ENCODE data around the gene FBXW7.

Gene FBXW7

GRCh38 chr4:152374153-152374552 is 161.7 kb downstream of the FBXW7 start:
- no peak overlapping the region for H4K91ac ChIP-seq (ENCODE audit: low read length)
- H3K9ac ChIP-seq (ENCODE audit: low read length): no peak overlapping the region
- no peak overlapping the region for H3K23ac ChIP-seq (ENCODE audit: low read length in 2 of 2)
- no peak overlapping the region for H3K14ac ChIP-seq (ENCODE audit: low read length in 2 of 2)
- H2BK5ac ChIP-seq (ENCODE audit: low read depth, low read length, poor library complexity, severe bottlenecking): no peak overlapping the region
- no peak overlapping the region for H3K27ac ChIP-seq (ENCODE audit: low read length, poor library complexity, severe bottlenecking)
- H3K27me3 ChIP-seq (ENCODE audit: control insufficient read depth in 1 of 2, insufficient read depth in 1 of 2, low read length in 2 of 2): no peaks in the 10 kb centered on the region
- H2BK12ac ChIP-seq (ENCODE audit: low read length in 2 of 2): no peak overlapping the region
- H3K79me1 ChIP-seq (replicated peaks; ENCODE audit: low read length, poor library complexity, severe bottlenecking): peaks cover 13% of the 10 kb centered on the region
- no peak overlapping the region for H2BK15ac ChIP-seq (ENCODE audit: low read depth, poor library complexity, severe bottlenecking)
- H4K8ac ChIP-seq (ENCODE audit: low read length): no peak overlapping the region
- H2BK120ac ChIP-seq (ENCODE audit: low read depth, low read length): no peak overlapping the region
- no peaks in the 10 kb centered on the region for H3K9me3 ChIP-seq (ENCODE audit: control insufficient read depth, low read length)
- no peak overlapping the region for H3K4ac ChIP-seq (ENCODE audit: low read depth in 1 of 2, low read length in 2 of 2)
- no peak overlapping the region for H3K4me2 ChIP-seq (ENCODE audit: low read length, poor library complexity, severe bottlenecking)
- WGBS: 79% methylated on average over 1 of the region's 1 CpG
- DNase-seq: no peak
- no peak overlapping the region for H2AFZ ChIP-seq (ENCODE audit: low read depth, low read length)
- no peaks in the 10 kb centered on the region for H3K36me3 ChIP-seq (ENCODE audit: control insufficient read depth in 1 of 2, insufficient read depth in 2 of 2, low read depth in 1 of 2, low read length in 2 of 2)
- no peak overlapping the region for H3K18ac ChIP-seq (ENCODE audit: low read depth in 1 of 2, low read length in 2 of 2)
- H3K4me3 ChIP-seq (ENCODE audit: insufficient read depth in 1 of 2, low read depth in 1 of 2, low read length in 2 of 2): no peak overlapping the region
- no peak overlapping the region for H2AK5ac ChIP-seq (ENCODE audit: low read length, severe bottlenecking)
- no peaks in the 10 kb centered on the region for H3K4me1 ChIP-seq (ENCODE audit: control insufficient read depth, insufficient read depth, low read depth, low read length)

DNA sequence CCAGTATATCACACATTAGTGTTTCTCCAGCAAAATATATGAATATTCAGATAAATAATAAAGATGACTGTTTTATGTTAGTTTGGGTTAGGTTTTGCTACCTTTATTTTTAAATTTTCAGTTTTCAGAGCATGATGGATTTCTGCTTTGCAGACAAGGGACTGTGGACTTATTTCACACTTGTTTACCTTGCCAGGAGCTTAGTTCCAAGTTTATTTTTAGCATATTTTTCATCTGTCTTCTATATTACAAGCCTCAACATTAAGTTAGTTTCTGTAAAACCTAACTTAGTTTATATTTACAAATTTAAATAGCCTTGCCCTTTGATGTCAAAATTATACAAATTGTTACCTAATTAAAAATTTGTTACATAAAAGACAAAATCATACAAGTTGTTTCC is 163.4 kb downstream of the FBXW7 start:
- no peak overlapping the region for H3K27ac ChIP-seq (ENCODE audit: low read length, poor library complexity, severe bottlenecking)
- H3K4me3 ChIP-seq (ENCODE audit: insufficient read depth in 1 of 2, low read depth in 1 of 2, low read length in 2 of 2): no peak overlapping the region
- no peaks in the 10 kb centered on the region for H3K27me3 ChIP-seq (ENCODE audit: control insufficient read depth in 1 of 2, insufficient read depth in 1 of 2, low read length in 2 of 2)
- H2BK12ac ChIP-seq (ENCODE audit: low read length in 2 of 2): no peak overlapping the region
- H3K4ac ChIP-seq (ENCODE audit: low read depth in 1 of 2, low read length in 2 of 2): no peak overlapping the region
- no peak overlapping the region for H2BK5ac ChIP-seq (ENCODE audit: low read depth, low read length, poor library complexity, severe bottlenecking)
- no peak overlapping the region for H3K4me2 ChIP-seq (ENCODE audit: low read length, poor library complexity, severe bottlenecking)
- H3K23ac ChIP-seq (ENCODE audit: low read length in 2 of 2): no peak overlapping the region
- no peak overlapping the region for H3K9ac ChIP-seq (ENCODE audit: low read length)
- no peak overlapping the region for H4K8ac ChIP-seq (ENCODE audit: low read length)
- H3K9me3 ChIP-seq (ENCODE audit: control insufficient read depth, low read length): no peaks in the 10 kb centered on the region
- H2BK120ac ChIP-seq (ENCODE audit: low read depth, low read length): no peak overlapping the region
- no peaks in the 10 kb centered on the region for H3K4me1 ChIP-seq (ENCODE audit: control insufficient read depth, insufficient read depth, low read depth, low read length)
- H3K14ac ChIP-seq (ENCODE audit: low read length in 2 of 2): no peak overlapping the region
- H2AFZ ChIP-seq (ENCODE audit: low read depth, low read length): no peak overlapping the region
- no peak overlapping the region for H4K91ac ChIP-seq (ENCODE audit: low read length)
- no peak overlapping the region for H3K18ac ChIP-seq (ENCODE audit: low read depth in 1 of 2, low read length in 2 of 2)
- H3K79me1 ChIP-seq (replicated peaks; ENCODE audit: low read length, poor library complexity, severe bottlenecking): peaks cover 7% of the 10 kb centered on the region
- no peak for DNase-seq
- H2AK5ac ChIP-seq (ENCODE audit: low read length, severe bottlenecking): no peak overlapping the region
- no peak overlapping the region for H2BK15ac ChIP-seq (ENCODE audit: low read depth, poor library complexity, severe bottlenecking)
- H3K36me3 ChIP-seq (ENCODE audit: control insufficient read depth in 1 of 2, insufficient read depth in 2 of 2, low read depth in 1 of 2, low read length in 2 of 2): no peaks in the 10 kb centered on the region

DNA sequence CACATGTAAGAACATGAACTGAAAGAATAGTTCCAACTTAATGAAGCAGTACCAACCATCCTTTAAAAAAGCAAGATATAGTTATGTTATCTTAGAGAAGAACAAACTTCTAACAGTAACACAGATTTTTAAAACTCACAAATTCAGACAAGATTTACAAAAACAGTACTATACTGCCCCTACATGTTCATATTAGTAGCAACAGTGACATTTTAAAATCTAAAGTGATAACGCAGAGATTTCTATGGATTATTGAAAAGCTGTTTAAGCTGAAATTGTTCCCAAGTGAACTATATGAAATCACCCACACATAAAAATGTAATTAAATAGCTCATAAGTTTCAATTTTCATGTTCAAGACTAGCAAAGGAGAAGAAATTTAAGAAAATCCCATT is 166.0 kb downstream of the FBXW7 start:
- Histone ChIP-seq H2BK15ac (ENCODE audit: low read depth, poor library complexity, severe bottlenecking) (no peak overlapping the region), H3K4ac (ENCODE audit: low read depth in 1 of 2, low read length in 2 of 2) (no peak overlapping the region), H3K4me1 (ENCODE audit: control insufficient read depth, insufficient read depth, low read depth, low read length) (no peaks in the 10 kb centered on the region), H3K9ac (ENCODE audit: low read length) (peak overlapping the region; percentile 59), H3K36me3 (ENCODE audit: control insufficient read depth in 1 of 2, insufficient read depth in 2 of 2, low read depth in 1 of 2, low read length in 2 of 2) (no peaks in the 10 kb centered on the region), H3K9me3 (ENCODE audit: control insufficient read depth, low read length) (no peaks in the 10 kb centered on the region), H3K4me2 (ENCODE audit: low read length, poor library complexity, severe bottlenecking) (no peak overlapping the region), H3K4me3 (ENCODE audit: insufficient read depth in 1 of 2, low read depth in 1 of 2, low read length in 2 of 2) (no peak overlapping the region), H3K79me1 (replicated peaks; ENCODE audit: low read length, poor library complexity, severe bottlenecking) (peaks cover 9% of the 10 kb centered on the region), H2BK5ac (ENCODE audit: low read depth, low read length, poor library complexity, severe bottlenecking) (no peak overlapping the region), H2BK120ac (ENCODE audit: low read depth, low read length) (no peak overlapping the region), H3K14ac (ENCODE audit: low read length in 2 of 2) (no peak overlapping the region), H2AK5ac (ENCODE audit: low read length, severe bottlenecking) (no peak overlapping the region), H2AFZ (ENCODE audit: low read depth, low read length) (no peak overlapping the region), H3K18ac (ENCODE audit: low read depth in 1 of 2, low read length in 2 of 2) (no peak overlapping the region), H4K91ac (ENCODE audit: low read length) (no peak overlapping the region), H3K27ac (ENCODE audit: low read length, poor library complexity, severe bottlenecking) (no peak overlapping the region), H4K8ac (ENCODE audit: low read length) (no peak overlapping the region), H3K27me3 (ENCODE audit: control insufficient read depth in 1 of 2, insufficient read depth in 1 of 2, low read length in 2 of 2) (no peaks in the 10 kb centered on the region), H2BK12ac (ENCODE audit: low read length in 2 of 2) (no peak overlapping the region), H3K23ac (ENCODE audit: low read length in 2 of 2) (no peak overlapping the region)
- peak; percentile 20 for DNase-seq
- WGBS: no CpG with 5 or more reads among the region's 1 CpG

GRCh38 chr4:152369203-152369901 is 166.5 kb downstream of the FBXW7 start:
- H4K8ac ChIP-seq (ENCODE audit: low read length): peak overlapping the region; percentile 75
- no peak overlapping the region for H3K18ac ChIP-seq (ENCODE audit: low read depth in 1 of 2, low read length in 2 of 2)
- no peak overlapping the region for H3K4me2 ChIP-seq (ENCODE audit: low read length, poor library complexity, severe bottlenecking)
- no peak overlapping the region for H2BK5ac ChIP-seq (ENCODE audit: low read depth, low read length, poor library complexity, severe bottlenecking)
- no peak for DNase-seq
- peaks cover 7% of the 10 kb centered on the region for H3K79me1 ChIP-seq (replicated peaks; ENCODE audit: low read length, poor library complexity, severe bottlenecking)
- no peak overlapping the region for H4K91ac ChIP-seq (ENCODE audit: low read length)
- H3K23ac ChIP-seq (ENCODE audit: low read length in 2 of 2): no peak overlapping the region
- WGBS: 92% methylated on average over 4 of the region's 8 CpGs
- H3K4me1 ChIP-seq (ENCODE audit: control insufficient read depth, insufficient read depth, low read depth, low read length): no peaks in the 10 kb centered on the region
- H3K4me3 ChIP-seq (ENCODE audit: insufficient read depth in 1 of 2, low read depth in 1 of 2, low read length in 2 of 2): no peak overlapping the region
- H3K36me3 ChIP-seq (ENCODE audit: control insufficient read depth in 1 of 2, insufficient read depth in 2 of 2, low read depth in 1 of 2, low read length in 2 of 2): no peaks in the 10 kb centered on the region
- no peak overlapping the region for H2BK12ac ChIP-seq (ENCODE audit: low read length in 2 of 2)
- no peak overlapping the region for H3K27ac ChIP-seq (ENCODE audit: low read length, poor library complexity, severe bottlenecking)
- no peak overlapping the region for H3K14ac ChIP-seq (ENCODE audit: low read length in 2 of 2)
- H3K9ac ChIP-seq (ENCODE audit: low read length): peak overlapping the region; percentile 59
- H2BK15ac ChIP-seq (ENCODE audit: low read depth, poor library complexity, severe bottlenecking): no peak overlapping the region
- H2AK5ac ChIP-seq (ENCODE audit: low read length, severe bottlenecking): no peak overlapping the region
- H3K27me3 ChIP-seq (ENCODE audit: control insufficient read depth in 1 of 2, insufficient read depth in 1 of 2, low read length in 2 of 2): no peaks in the 10 kb centered on the region
- H2BK120ac ChIP-seq (ENCODE audit: low read depth, low read length): no peak overlapping the region
- H2AFZ ChIP-seq (ENCODE audit: low read depth, low read length): no peak overlapping the region
- no peak overlapping the region for H3K4ac ChIP-seq (ENCODE audit: low read depth in 1 of 2, low read length in 2 of 2)
- no peaks in the 10 kb centered on the region for H3K9me3 ChIP-seq (ENCODE audit: control insufficient read depth, low read length)
